Activated CD8-positive, alpha-beta T cell treated with anti-CD3 and anti-CD28 coated beads for 36 hours (primary cell): ENCODE measurements around the gene STOML3. TPM values are rescaled to one million over a fixed set of nuclear protein-coding genes. Genes with fewer than 3 reads are reported as not detected.

ENCODE experiments used
- ATAC-seq: fragments of 200-7000 bp; cut with Tn5 transposase; one replicate; pipeline ENCODE4 v1.10.0; 2021; ENCODE audit warnings: mild to moderate bottlenecking, moderate library complexity
- CTCF ChIA-PET: fragments of 350-600 bp; sonication (Branson Sonifier 250); formaldehyde crosslinking; loops from one replicate; lab custom pipeline; 2021; ENCODE audit warnings: antibody characterized with exemption; lab: Charles Lee
- POLR2A ChIA-PET: fragments of 350-600 bp; sonication (Branson Sonifier 250); formaldehyde crosslinking; loops from one replicate; lab custom pipeline; 2021; ENCODE audit warnings: antibody characterized with exemption; lab: Charles Lee
- DNase-seq: peaks from one replicate; pipeline ENCODE4 v3.0.0-alpha.2; 2020
- H3K27ac Mint-ChIP-seq: one replicate; pipeline ENCODE4 v1.8.0; 2021; ENCODE audit warnings: mild to moderate bottlenecking, mixed read lengths
- H3K27me3 Mint-ChIP-seq: one replicate; pipeline ENCODE4 v1.8.0; 2021; ENCODE audit warnings: mixed read lengths
- H3K36me3 Mint-ChIP-seq: one replicate; pipeline ENCODE4 v1.8.0; 2021; ENCODE audit warnings: low read depth, mixed read lengths
- H3K4me1 Mint-ChIP-seq: one replicate; pipeline ENCODE4 v1.8.0; 2021; ENCODE audit warnings: low read depth, mixed read lengths
- H3K4me3 Mint-ChIP-seq: one replicate; pipeline ENCODE4 v1.8.0; 2021; ENCODE audit warnings: mild to moderate bottlenecking, moderate library complexity, mixed read lengths
- H3K9me3 Mint-ChIP-seq: one replicate; pipeline ENCODE4 v1.8.0; 2021; ENCODE audit warnings: mixed read lengths
- intact Hi-C: fragments of 100-400 bp; cut with micrococcal nuclease; formaldehyde crosslinking; loops from one replicate; pipeline ENCODE4 v1.10.0; 2022
- total RNA-seq, 2 experiments: library from RNA; stranded (reverse); gene quantifications; one replicate each; pipeline ENCODE4 v1.2.3, GENCODE V29; 2021
- TF ChIP-seq, protein P1 (sequence below): fragments of 200-600 bp; IDR thresholded peaks from one replicate; pipeline ENCODE4 v1.8.0; 2022; ENCODE audit warnings: antibody characterized with exemption, mild to moderate bottlenecking

The STOML3 gene
- total RNA-seq, 2 experiments from 2014 or later: not detected

DNA sequence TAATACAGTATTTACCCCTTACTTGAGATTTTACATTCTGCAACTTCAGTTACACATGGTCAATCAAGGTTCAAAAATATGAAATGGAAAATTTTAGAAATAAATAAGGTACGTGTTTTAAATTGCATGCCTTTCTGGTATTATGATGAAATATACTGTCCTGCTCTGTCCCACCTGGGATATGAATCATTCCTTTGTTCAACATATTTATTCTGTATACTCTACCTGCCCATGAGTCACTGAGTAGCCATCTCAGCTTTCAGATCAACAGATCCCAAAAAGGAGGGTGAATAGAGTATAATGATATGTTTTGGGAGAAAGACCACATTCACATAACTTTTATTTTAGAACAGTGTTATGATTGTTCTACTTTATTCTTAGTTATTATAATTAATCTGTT lies 37.8 kb downstream of the STOML3 start:
- Mint-ChIP-seq H3K4me1 (peaks cover 2% of the 10 kb centered on the region), H3K36me3 (no peaks in the 10 kb centered on the region), H3K27ac (no peak overlapping the region), H3K9me3 (no peaks in the 10 kb centered on the region), H3K27me3 (peaks cover 14% of the 10 kb centered on the region), H3K4me3 (no peak overlapping the region)
- ChIA-PET POLR2A (no interaction called here), CTCF (no interaction called here)
- intact Hi-C loops: no loop called here
- ATAC-seq (no peak), DNase-seq (no peak)
- TF ChIP-seq, protein P1, sequence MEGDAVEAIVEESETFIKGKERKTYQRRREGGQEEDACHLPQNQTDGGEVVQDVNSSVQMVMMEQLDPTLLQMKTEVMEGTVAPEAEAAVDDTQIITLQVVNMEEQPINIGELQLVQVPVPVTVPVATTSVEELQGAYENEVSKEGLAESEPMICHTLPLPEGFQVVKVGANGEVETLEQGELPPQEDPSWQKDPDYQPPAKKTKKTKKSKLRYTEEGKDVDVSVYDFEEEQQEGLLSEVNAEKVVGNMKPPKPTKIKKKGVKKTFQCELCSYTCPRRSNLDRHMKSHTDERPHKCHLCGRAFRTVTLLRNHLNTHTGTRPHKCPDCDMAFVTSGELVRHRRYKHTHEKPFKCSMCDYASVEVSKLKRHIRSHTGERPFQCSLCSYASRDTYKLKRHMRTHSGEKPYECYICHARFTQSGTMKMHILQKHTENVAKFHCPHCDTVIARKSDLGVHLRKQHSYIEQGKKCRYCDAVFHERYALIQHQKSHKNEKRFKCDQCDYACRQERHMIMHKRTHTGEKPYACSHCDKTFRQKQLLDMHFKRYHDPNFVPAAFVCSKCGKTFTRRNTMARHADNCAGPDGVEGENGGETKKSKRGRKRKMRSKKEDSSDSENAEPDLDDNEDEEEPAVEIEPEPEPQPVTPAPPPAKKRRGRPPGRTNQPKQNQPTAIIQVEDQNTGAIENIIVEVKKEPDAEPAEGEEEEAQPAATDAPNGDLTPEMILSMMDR: no peak

DNA sequence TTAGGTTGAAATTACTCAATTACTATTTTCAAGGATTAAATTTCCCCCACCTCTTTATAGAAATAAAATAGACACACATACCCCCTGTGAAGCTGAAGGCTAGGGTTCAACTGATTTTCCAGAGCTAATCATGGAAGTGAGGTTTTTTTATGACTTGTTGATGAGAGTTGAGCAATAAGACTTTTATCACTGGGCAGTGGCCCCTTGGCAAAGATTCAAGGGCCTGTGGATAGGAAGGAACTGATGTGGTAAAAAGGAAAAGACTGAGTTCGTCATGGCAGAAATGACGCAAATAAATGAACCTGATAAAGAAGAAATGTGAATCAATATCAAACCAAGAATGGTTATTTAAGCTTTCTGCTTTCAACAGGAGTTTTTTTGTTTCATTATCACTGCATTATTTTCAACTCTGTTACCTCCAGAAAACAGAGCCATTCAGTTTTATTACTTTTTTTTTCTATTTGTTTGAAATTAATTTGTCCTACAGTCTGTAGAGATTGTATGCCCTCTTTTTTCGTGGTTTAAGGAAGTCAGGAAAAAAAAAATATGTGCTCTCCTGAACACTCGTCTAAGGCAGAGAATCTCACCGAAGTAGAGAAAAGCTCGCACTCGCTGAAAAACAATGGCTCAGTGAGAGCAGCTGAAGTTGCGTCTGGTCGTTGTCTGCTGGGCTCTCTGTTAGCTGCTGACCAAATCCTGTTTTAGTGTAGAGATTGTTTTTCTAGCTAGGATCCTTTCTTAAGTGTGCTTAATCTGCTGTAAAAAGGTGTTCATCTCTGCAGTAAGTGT lies 38.9 kb downstream of the STOML3 start:
- Mint-ChIP-seq H3K27ac (peak overlapping the region; percentile 40), H3K4me3 (no peak overlapping the region), H3K9me3 (no peaks in the 10 kb centered on the region), H3K27me3 (peaks cover 14% of the 10 kb centered on the region), H3K4me1 (peaks cover 2% of the 10 kb centered on the region), H3K36me3 (no peaks in the 10 kb centered on the region)
- DNase-seq (peak; percentile 47), ATAC-seq (no peak)
- intact Hi-C loops: no loop called here
- CTCF ChIA-PET: no interaction called here
- TF ChIP-seq, protein P1: no peak
- POLR2A ChIA-PET: no interaction called here

DNA sequence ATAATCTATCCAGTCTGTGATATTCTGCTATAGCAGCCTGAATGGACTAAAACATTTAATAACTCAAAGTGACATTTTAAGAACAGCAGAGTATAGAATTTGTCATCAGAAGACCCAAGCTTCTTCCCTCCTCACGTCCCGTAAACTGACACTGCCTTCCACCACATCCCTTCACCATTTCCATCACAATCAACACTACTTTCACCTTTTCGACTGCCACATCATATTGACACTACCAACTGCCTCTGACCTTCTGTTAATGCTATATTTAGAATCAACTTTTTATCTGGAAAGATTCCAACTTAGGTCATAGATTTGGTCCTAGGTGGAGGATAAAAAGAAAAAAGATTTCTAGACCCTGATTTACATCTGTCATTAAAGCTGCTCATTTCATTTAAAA lies 39.6 kb downstream of the STOML3 start:
- peak; percentile 58 for ATAC-seq
- CTCF ChIA-PET: no interaction called here
- TF ChIP-seq, protein P1: no peak
- Mint-ChIP-seq H3K4me1 (peaks cover 2% of the 10 kb centered on the region), H3K9me3 (no peaks in the 10 kb centered on the region), H3K27ac (peak overlapping the region; percentile 0), H3K36me3 (no peaks in the 10 kb centered on the region), H3K4me3 (no peak overlapping the region), H3K27me3 (peaks cover 17% of the 10 kb centered on the region)
- DNase-seq: peak; percentile 7
- POLR2A ChIA-PET: no interaction called here
- intact Hi-C loops: no loop called here

DNA sequence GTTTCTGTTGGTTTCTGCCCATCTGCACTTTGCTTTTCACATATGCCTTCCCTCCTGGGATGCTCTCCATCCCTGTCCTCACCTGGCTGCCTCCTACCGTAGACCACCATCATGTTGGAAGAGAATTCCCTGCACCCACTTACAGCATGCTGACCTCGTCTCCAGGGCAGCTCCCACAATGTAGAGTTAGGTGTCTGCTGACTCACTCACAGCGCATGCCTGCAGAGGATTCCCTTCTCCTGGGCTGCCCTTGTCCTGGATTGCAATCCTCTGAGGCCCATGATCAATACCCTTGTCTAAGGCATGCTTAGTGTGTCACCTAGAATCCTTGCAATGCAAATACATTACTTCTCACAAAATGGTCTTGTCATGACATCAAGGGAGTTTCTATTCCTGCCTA lies 43.6 kb downstream of the STOML3 start:
- no peaks in the 10 kb centered on the region for H3K36me3 Mint-ChIP-seq
- DNase-seq: no peak
- CTCF ChIA-PET: no interaction called here
- ATAC-seq: no peak
- intact Hi-C loops: no loop called here
- H3K27ac Mint-ChIP-seq: no peak overlapping the region
- no peaks in the 10 kb centered on the region for H3K9me3 Mint-ChIP-seq
- no peak overlapping the region for H3K4me3 Mint-ChIP-seq
- TF ChIP-seq, protein P1: no peak
- H3K4me1 Mint-ChIP-seq: peaks cover 2% of the 10 kb centered on the region
- peaks cover 8% of the 10 kb centered on the region for H3K27me3 Mint-ChIP-seq
- POLR2A ChIA-PET: no interaction called here

DNA sequence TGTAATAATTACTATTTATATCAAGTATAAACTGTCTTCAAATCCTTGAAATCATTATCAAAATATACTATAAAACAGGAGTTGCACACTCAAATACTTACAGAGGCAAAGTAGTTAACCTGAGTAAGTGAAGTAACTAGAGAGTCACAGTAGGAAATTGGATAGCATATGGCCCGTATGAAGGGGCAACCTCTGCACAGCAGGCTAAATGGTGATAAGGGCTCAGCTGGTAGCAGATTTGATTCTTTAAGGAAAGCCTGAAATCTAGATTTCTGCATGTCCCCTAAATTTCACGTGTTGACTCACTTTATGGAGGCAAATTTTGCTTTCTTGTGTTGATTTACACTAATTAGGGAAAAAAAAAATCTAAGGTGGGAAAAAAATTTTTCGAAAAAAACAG lies 46.4 kb downstream of the STOML3 start:
- H3K9me3 Mint-ChIP-seq: no peaks in the 10 kb centered on the region
- intact Hi-C loops: no loop called here
- TF ChIP-seq, protein P1: no peak
- DNase-seq (no peak), ATAC-seq (no peak)
- no peaks in the 10 kb centered on the region for H3K36me3 Mint-ChIP-seq
- H3K4me3 Mint-ChIP-seq: no peak overlapping the region
- H3K4me1 Mint-ChIP-seq: no peaks in the 10 kb centered on the region
- POLR2A ChIA-PET: no interaction called here
- peaks cover 10% of the 10 kb centered on the region for H3K27me3 Mint-ChIP-seq
- H3K27ac Mint-ChIP-seq: no peak overlapping the region
- CTCF ChIA-PET: no interaction called here
